GM21515 (cell line): Measurements from ENCODE around the gene MGMT.

ENCODE experiments used
- ATAC-seq: cut with Tn5 transposase; IDR thresholded peaks from one replicate; pipeline ENCODE4 v1.9.1; 2021; ENCODE audit not compliant: unreplicated experiment

The MGMT gene

GRCh38 chr10:129785536-129785981 is 318.5 kb downstream of the MGMT start:
- no peak for ATAC-seq

- no peak for ATAC-seq
Measured at GRCh38 chr10:129786216-129786615, 319.2 kb downstream of the MGMT start.

GRCh38 chr10:129787557-129787956 is 320.5 kb downstream of the MGMT start:
- no peak for ATAC-seq

- no peak for ATAC-seq
Measured at GRCh38 chr10:129788215-129788614, 321.2 kb downstream of the MGMT start.

GRCh38 chr10:129790715-129791446 is 323.8 kb downstream of the MGMT start:
- ATAC-seq, result no peak

GRCh38 chr10:129792141-129792540 is 325.1 kb downstream of the MGMT start:
- no peak for ATAC-seq

GRCh38 chr10:129792864-129793263 is 325.8 kb downstream of the MGMT start:
- ATAC-seq, result no peak

- ATAC-seq, result no peak
Measured at GRCh38 chr10:129793479-129793878, 326.4 kb downstream of the MGMT start.

- ATAC-seq, result no peak
Measured at GRCh38 chr10:129793996-129794395, 327.0 kb downstream of the MGMT start.

- ATAC-seq, result no peak
Measured at GRCh38 chr10:129796710-129797420, 329.8 kb downstream of the MGMT start.

- ATAC-seq, result no peak
Measured at GRCh38 chr10:129799942-129800341, 332.9 kb downstream of the MGMT start.

- ATAC-seq, result no peak
Measured at GRCh38 chr10:129800796-129801340, 333.8 kb downstream of the MGMT start.

- ATAC-seq, result no peak
Measured at GRCh38 chr10:129807211-129807610, 340.2 kb downstream of the MGMT start.

GRCh38 chr10:129808092-129808983 is 341.3 kb downstream of the MGMT start:
- ATAC-seq, result no peak

GRCh38 chr10:129809431-129809830 is 342.4 kb downstream of the MGMT start:
- ATAC-seq, result no peak

GRCh38 chr10:129809841-129810240 is 342.8 kb downstream of the MGMT start:
- ATAC-seq, result no peak

- ATAC-seq, result no peak
Measured at GRCh38 chr10:129811208-129811607, 344.2 kb downstream of the MGMT start.

- no peak for ATAC-seq
Measured at GRCh38 chr10:129812398-129812797, 345.4 kb downstream of the MGMT start.

GRCh38 chr10:129814681-129815646 is 347.9 kb downstream of the MGMT start:
- ATAC-seq, result no peak
